ENCODE data around the gene STK11IP. TPM values are rescaled to one million over a fixed set of nuclear protein-coding genes. Genes with fewer than 3 reads are reported as not detected.

The STK11IP gene
- total RNA-seq, 1 donor, result 22.1 TPM

DNA sequence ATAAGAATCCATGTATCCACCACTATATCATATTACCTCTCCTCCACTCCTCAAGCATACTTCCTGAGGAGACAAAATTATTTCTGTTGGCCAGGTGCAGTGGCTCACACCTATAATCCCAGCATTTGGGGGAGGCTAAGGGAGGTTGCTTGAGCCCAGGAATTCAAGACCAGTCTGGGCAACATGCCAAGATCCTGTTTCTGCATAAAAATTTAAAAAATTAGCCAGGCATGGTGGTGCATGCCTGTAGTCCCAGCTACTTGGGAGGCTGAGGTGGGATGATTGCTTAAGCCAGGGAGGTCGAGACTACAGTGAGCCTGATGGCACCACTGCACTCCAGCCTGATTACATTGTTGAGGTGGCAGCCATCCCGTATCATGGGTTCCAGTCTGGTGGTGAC, 16.3 kb upstream of the STK11IP start:
- no peaks in the 10 kb centered on the region for H4K20me1 ChIP-seq (ENCODE audit: insufficient read depth, low read length)
- no peaks in the 10 kb centered on the region for H3K4me1 ChIP-seq (ENCODE audit: insufficient read depth, low read length)
- no peak overlapping the region for H2AFZ ChIP-seq (ENCODE audit: low read length)
- no peaks in the 10 kb centered on the region for H3K79me2 ChIP-seq (ENCODE audit: insufficient read depth, low read length)
- DNase-seq (ENCODE audit: insufficient read length, low spot score, missing footprints), result no peak
- TF ChIP-seq CTCF (IDR thresholded peaks at IDR 0.05; ENCODE audit: extremely low read depth, low read depth, low read length), result no peak
- H3K9me3 ChIP-seq (ENCODE audit: low read depth, low read length), result no peaks in the 10 kb centered on the region
- no peaks in the 10 kb centered on the region for H3K36me3 ChIP-seq (ENCODE audit: insufficient read depth, low read length)
- no peak overlapping the region for H3K27ac ChIP-seq (ENCODE audit: low read depth, low read length)
- H3K27me3 ChIP-seq (ENCODE audit: insufficient read depth, low read length), result peaks cover 38% of the 10 kb centered on the region
- H3K4me2 ChIP-seq (ENCODE audit: insufficient read depth, low read length), result no peak overlapping the region
- no peak overlapping the region for H3K4me3 ChIP-seq (ENCODE audit: insufficient read depth, low read length)

GRCh38 chr2:219591091-219591490, 6.6 kb upstream of the STK11IP start:
- no peaks in the 10 kb centered on the region for H3K4me1 ChIP-seq (ENCODE audit: insufficient read depth, low read length)
- H3K4me3 ChIP-seq (ENCODE audit: insufficient read depth, low read length), result no peak overlapping the region
- H3K27ac ChIP-seq (ENCODE audit: low read depth, low read length), result no peak overlapping the region
- no peaks in the 10 kb centered on the region for H3K9me3 ChIP-seq (ENCODE audit: low read depth, low read length)
- H3K79me2 ChIP-seq (ENCODE audit: insufficient read depth, low read length), result no peaks in the 10 kb centered on the region
- DNase-seq (ENCODE audit: insufficient read length, low spot score, missing footprints), result no peak
- no peak overlapping the region for H2AFZ ChIP-seq (ENCODE audit: low read length)
- no peaks in the 10 kb centered on the region for H4K20me1 ChIP-seq (ENCODE audit: insufficient read depth, low read length)
- H3K4me2 ChIP-seq (ENCODE audit: insufficient read depth, low read length), result no peak overlapping the region
- H3K27me3 ChIP-seq (ENCODE audit: insufficient read depth, low read length), result peaks cover 12% of the 10 kb centered on the region
- TF ChIP-seq CTCF (IDR thresholded peaks at IDR 0.05; ENCODE audit: extremely low read depth, low read depth, low read length), result no peak
- H3K36me3 ChIP-seq (ENCODE audit: insufficient read depth, low read length), result no peaks in the 10 kb centered on the region

GRCh38 chr2:219592736-219593135, 4.9 kb upstream of the STK11IP start:
- Histone ChIP-seq H3K4me3 (ENCODE audit: insufficient read depth, low read length) (no peak overlapping the region), H3K36me3 (ENCODE audit: insufficient read depth, low read length) (no peaks in the 10 kb centered on the region), H3K4me1 (ENCODE audit: insufficient read depth, low read length) (peaks cover 11% of the 10 kb centered on the region), H2AFZ (ENCODE audit: low read length) (peak overlapping the region; percentile 70), H3K9me3 (ENCODE audit: low read depth, low read length) (no peaks in the 10 kb centered on the region), H3K27me3 (ENCODE audit: insufficient read depth, low read length) (no peaks in the 10 kb centered on the region), H3K4me2 (ENCODE audit: insufficient read depth, low read length) (no peak overlapping the region), H4K20me1 (ENCODE audit: insufficient read depth, low read length) (no peaks in the 10 kb centered on the region), H3K79me2 (ENCODE audit: insufficient read depth, low read length) (no peaks in the 10 kb centered on the region), H3K27ac (ENCODE audit: low read depth, low read length) (no peak overlapping the region)
- TF ChIP-seq CTCF (IDR thresholded peaks at IDR 0.05; ENCODE audit: extremely low read depth, low read depth, low read length), result no peak
- DNase-seq (ENCODE audit: insufficient read length, low spot score, missing footprints), result no peak

GRCh38 chr2:219593154-219593553, 4.5 kb upstream of the STK11IP start:
- Histone ChIP-seq H3K36me3 (ENCODE audit: insufficient read depth, low read length) (no peaks in the 10 kb centered on the region), H2AFZ (ENCODE audit: low read length) (no peak overlapping the region), H3K9me3 (ENCODE audit: low read depth, low read length) (no peaks in the 10 kb centered on the region), H4K20me1 (ENCODE audit: insufficient read depth, low read length) (no peaks in the 10 kb centered on the region), H3K79me2 (ENCODE audit: insufficient read depth, low read length) (peaks cover under 1% of the 10 kb centered on the region), H3K4me3 (ENCODE audit: insufficient read depth, low read length) (no peak overlapping the region), H3K27me3 (ENCODE audit: insufficient read depth, low read length) (no peaks in the 10 kb centered on the region), H3K4me1 (ENCODE audit: insufficient read depth, low read length) (peaks cover 11% of the 10 kb centered on the region), H3K27ac (ENCODE audit: low read depth, low read length) (no peak overlapping the region), H3K4me2 (ENCODE audit: insufficient read depth, low read length) (no peak overlapping the region)
- DNase-seq (ENCODE audit: insufficient read length, low spot score, missing footprints), result no peak
- TF ChIP-seq CTCF (IDR thresholded peaks at IDR 0.05; ENCODE audit: extremely low read depth, low read depth, low read length), result no peak
